Colon (tissue), 2 donors: ENCODE data around the gene MRPL40.
"Not testable (repeated sequence)": the region's sequence is repeated elsewhere in the genome, so short reads cannot be mapped to it uniquely, and the experiment has no call there.

ENCODE experiments used
- FAIRE-seq: peaks from 2 replicates; lab custom pipeline; 2012; peaks lifted over from hg19 to GRCh38; lab: Jason Lieb, UNC
- donor health status: control.
- donor health status: control.

The MRPL40 gene

GRCh38 chr22:19442166-19442565 is 9.8 kb downstream of the MRPL40 start:
- no peak for FAIRE-seq

GRCh38 chr22:19443544-19444211 is 11.3 kb downstream of the MRPL40 start:
- FAIRE-seq = no peak

GRCh38 chr22:19445279-19445982 is 13.1 kb downstream of the MRPL40 start:
- not testable (repeated sequence) for FAIRE-seq

GRCh38 chr22:19446603-19447329 is 14.4 kb downstream of the MRPL40 start:
- no peak for FAIRE-seq

- FAIRE-seq = no peak
Measured at GRCh38 chr22:19447330-19448075, 15.2 kb downstream of the MRPL40 start, which contains the start of gene C22orf39. Gene C22orf39, minus strand, starts transcription at chr22:19447711. Its CDS starts 23 bp downstream, at chr22:19447688.

GRCh38 chr22:19448076-19448607 is 15.8 kb downstream of the MRPL40 start:
- FAIRE-seq = no peak

- FAIRE-seq = no peak
Measured at GRCh38 chr22:19448739-19449421, 16.5 kb downstream of the MRPL40 start.

GRCh38 chr22:19449422-19449767 is 17.1 kb downstream of the MRPL40 start:
- no peak for FAIRE-seq

- no peak for FAIRE-seq
Measured at GRCh38 chr22:19450363-19451175, 18.2 kb downstream of the MRPL40 start.

- no peak for FAIRE-seq
Measured at GRCh38 chr22:19451570-19451969, 19.2 kb downstream of the MRPL40 start.

- FAIRE-seq = no peak
Measured at GRCh38 chr22:19453718-19454117, 21.4 kb downstream of the MRPL40 start.

GRCh38 chr22:19454156-19454555 is 21.8 kb downstream of the MRPL40 start:
- no peak for FAIRE-seq

GRCh38 chr22:19455033-19455432 is 22.7 kb downstream of the MRPL40 start:
- FAIRE-seq = no peak

GRCh38 chr22:19455585-19456370 is 23.4 kb downstream of the MRPL40 start:
- no peak for FAIRE-seq

- no peak for FAIRE-seq
Measured at GRCh38 chr22:19456541-19456940, 24.2 kb downstream of the MRPL40 start.

GRCh38 chr22:19457828-19458428 is 25.6 kb downstream of the MRPL40 start:
- no peak for FAIRE-seq

- no peak for FAIRE-seq
Measured at GRCh38 chr22:19460036-19460435, 27.7 kb downstream of the MRPL40 start.

- FAIRE-seq = no peak
Measured at GRCh38 chr22:19461506-19461905, 29.2 kb downstream of the MRPL40 start.

- no peak for FAIRE-seq
Measured at GRCh38 chr22:19463008-19463407, 30.7 kb downstream of the MRPL40 start.
